GM18909 (cell line): ENCODE results near the gene ADAMTSL3.

Source experiments
- ATAC-seq: cut with Tn5 transposase; IDR thresholded peaks from one replicate; pipeline ENCODE4 v1.9.1; 2021; ENCODE audit warnings: mild to moderate bottlenecking; ENCODE audit not compliant: unreplicated experiment, poor library complexity

ADAMTSL3 gene

GRCh38 chr15:83816124-83816883 lies 162.4 kb downstream of the ADAMTSL3 start:
- no peak for ATAC-seq

- ATAC-seq, result no peak
Observed at GRCh38 chr15:83818591-83818990, 164.7 kb downstream of the ADAMTSL3 start.

GRCh38 chr15:83830381-83830780 lies 176.5 kb downstream of the ADAMTSL3 start:
- no peak for ATAC-seq

- ATAC-seq, result no peak
Observed at GRCh38 chr15:83833569-83833968, 179.6 kb downstream of the ADAMTSL3 start.

GRCh38 chr15:83835479-83835878 lies 181.6 kb downstream of the ADAMTSL3 start:
- ATAC-seq, result no peak

- ATAC-seq, result no peak
Observed at GRCh38 chr15:83837945-83838571, 184.1 kb downstream of the ADAMTSL3 start.

- ATAC-seq, result no peak
Observed at GRCh38 chr15:83838763-83839162, 184.8 kb downstream of the ADAMTSL3 start.

- ATAC-seq, result no peak
Observed at GRCh38 chr15:83842281-83842680, 188.4 kb downstream of the ADAMTSL3 start.

- no peak for ATAC-seq
Observed at GRCh38 chr15:83843471-83843871, 189.5 kb downstream of the ADAMTSL3 start.

GRCh38 chr15:83844742-83845141 lies 190.8 kb downstream of the ADAMTSL3 start:
- no peak for ATAC-seq

GRCh38 chr15:83845230-83845629 lies 191.3 kb downstream of the ADAMTSL3 start:
- ATAC-seq, result no peak

GRCh38 chr15:83846847-83847246 lies 192.9 kb downstream of the ADAMTSL3 start:
- no peak for ATAC-seq

GRCh38 chr15:83848315-83849050 lies 194.6 kb downstream of the ADAMTSL3 start:
- ATAC-seq, result no peak

GRCh38 chr15:83850015-83850414 lies 196.1 kb downstream of the ADAMTSL3 start:
- ATAC-seq, result no peak

- no peak for ATAC-seq
Observed at GRCh38 chr15:83850501-83851245, 196.8 kb downstream of the ADAMTSL3 start.

- ATAC-seq, result no peak
Observed at GRCh38 chr15:83853232-83853631, 199.3 kb downstream of the ADAMTSL3 start.

GRCh38 chr15:83854321-83854720 lies 200.4 kb downstream of the ADAMTSL3 start:
- no peak for ATAC-seq

GRCh38 chr15:83854950-83855707 lies 201.2 kb downstream of the ADAMTSL3 start:
- ATAC-seq, result no peak

- ATAC-seq, result no peak
Observed at GRCh38 chr15:83855956-83856355, 202.0 kb downstream of the ADAMTSL3 start.
